ENCODE data around the gene ZYG11B. TPM values are rescaled to one million over a fixed set of nuclear protein-coding genes. Genes with fewer than 3 reads are reported as not detected.

The ZYG11B gene
- total and polyA plus RNA-seq, 2 of the 13 experiments (the other 11 are each of a cell fraction or from before 2014, with no cell fraction given): 6.9 to 17.9 TPM

GRCh38 chr1:52686830-52687229 is 39.4 kb upstream of the ZYG11B start (continued):
- TF ChIP-seq NCOA2 (CRISPR knock-in tag; IDR thresholded peaks at IDR 0.05) (no peak), SOX13 (IDR thresholded peaks at IDR 0.05) (no peak), SOX13 (CRISPR knock-in tag; conservative IDR thresholded peaks at IDR 0.05 in 1 of 2, IDR thresholded peaks at IDR 0.05 in 1 of 2) (no peak)

GRCh38 chr1:52691821-52692220 is 34.4 kb upstream of the ZYG11B start:
- Histone ChIP-seq H2AFZ (ENCODE audit: low read length) (no peak overlapping the region), H3K79me2 (ENCODE audit: insufficient read depth, low read length) (peaks cover 30% of the 10 kb centered on the region), H3K27me3 (ENCODE audit: control insufficient read depth in 1 of 2, insufficient read depth in 2 of 2, low read length in 2 of 2) (no peaks in the 10 kb centered on the region), H3K27ac (ENCODE audit: extremely low read length, insufficient read depth, low read length) (no peak overlapping the region), H3K4me3 (replicated peaks in 1 of 3; ENCODE audit: insufficient read depth in 1 of 3, low read depth in 2 of 3, low read length in 3 of 3) (no peak overlapping the region), H3K4me2 (ENCODE audit: low read depth, low read length) (no peak overlapping the region), H4K20me1 (ENCODE audit: insufficient read depth, low read length) (no peaks in the 10 kb centered on the region), H3K9me3 (ENCODE audit: low read length) (no peaks in the 10 kb centered on the region), H3K4me1 (ENCODE audit: insufficient read depth, low read length) (peaks cover 14% of the 10 kb centered on the region), H3K36me3 (replicated peaks in 1 of 2; ENCODE audit: control insufficient read depth in 1 of 2, insufficient read depth in 2 of 2, low read length in 2 of 2) (peaks cover 20 to 49% of the 10 kb centered on the region in 2 experiments), H3K9ac (ENCODE audit: insufficient read depth, low read depth, low read length) (no peak overlapping the region)
- no peak for FAIRE-seq
- POLR2A ChIA-PET: no interaction called here
- no peak for ATAC-seq
- in situ Hi-C loops (cut with HindIII; ENCODE audit: extremely low pct_ligation_motif_present, low pct_unique_long_range_greater_than_20kb) (no loop called here), intact Hi-C loops (cut with micrococcal nuclease; ENCODE audit: unreplicated experiment) (no loop called here)
- CTCF ChIA-PET (ENCODE audit: low intra/inter-chr PET ratio, low total read pairs): no interaction called here
- DNase-seq (ENCODE audit: low spot score): no peak
- BruUV-seq (replicated peaks): no TSS peak
- WGBS (ENCODE audit: low lambda C conversion rate): 93% methylated on average over 3 of the region's 3 CpGs
- TF ChIP-seq AFF4 (CRISPR knock-in tag; IDR thresholded peaks at IDR 0.05): no peak
- TF ChIP-seq ZNF160 (CRISPR knock-in tag; IDR thresholded peaks at IDR 0.05): no peak
- TF ChIP-seq SP2 (CRISPR knock-in tag; IDR thresholded peaks at IDR 0.05): no peak
- TF ChIP-seq ZNF562 (CRISPR knock-in tag; IDR thresholded peaks at IDR 0.05; ENCODE audit: borderline replicate concordance): no peak
- no peak for TF ChIP-seq FOXA3 (CRISPR knock-in tag; IDR thresholded peaks at IDR 0.05)
- TF ChIP-seq ZNF646 (CRISPR knock-in tag; IDR thresholded peaks at IDR 0.05): no peak
- TF ChIP-seq ZBTB43 (CRISPR knock-in tag; conservative IDR thresholded peaks at IDR 0.05): no peak
- TF ChIP-seq ATF4 (CRISPR knock-in tag; IDR thresholded peaks at IDR 0.05): no peak

Measured in HepG2 (cell line).